Hematopoietic multipotent progenitor cell treated with erythropoietin and hydrocortisone succinate and interleukin-3 and kit ligand, for 4 days (in vitro differentiated cells): Measurements from ENCODE around the gene PLD4.
"Not testable (repeated sequence)": the region's sequence is repeated elsewhere in the genome, so short reads cannot be mapped to it uniquely, and the experiment has no call there.

Experiments used
- DNase-seq: peaks from one replicate; pipeline ENCODE4 v3.0.0-alpha.2; 2015

PLD4 gene

DNA sequence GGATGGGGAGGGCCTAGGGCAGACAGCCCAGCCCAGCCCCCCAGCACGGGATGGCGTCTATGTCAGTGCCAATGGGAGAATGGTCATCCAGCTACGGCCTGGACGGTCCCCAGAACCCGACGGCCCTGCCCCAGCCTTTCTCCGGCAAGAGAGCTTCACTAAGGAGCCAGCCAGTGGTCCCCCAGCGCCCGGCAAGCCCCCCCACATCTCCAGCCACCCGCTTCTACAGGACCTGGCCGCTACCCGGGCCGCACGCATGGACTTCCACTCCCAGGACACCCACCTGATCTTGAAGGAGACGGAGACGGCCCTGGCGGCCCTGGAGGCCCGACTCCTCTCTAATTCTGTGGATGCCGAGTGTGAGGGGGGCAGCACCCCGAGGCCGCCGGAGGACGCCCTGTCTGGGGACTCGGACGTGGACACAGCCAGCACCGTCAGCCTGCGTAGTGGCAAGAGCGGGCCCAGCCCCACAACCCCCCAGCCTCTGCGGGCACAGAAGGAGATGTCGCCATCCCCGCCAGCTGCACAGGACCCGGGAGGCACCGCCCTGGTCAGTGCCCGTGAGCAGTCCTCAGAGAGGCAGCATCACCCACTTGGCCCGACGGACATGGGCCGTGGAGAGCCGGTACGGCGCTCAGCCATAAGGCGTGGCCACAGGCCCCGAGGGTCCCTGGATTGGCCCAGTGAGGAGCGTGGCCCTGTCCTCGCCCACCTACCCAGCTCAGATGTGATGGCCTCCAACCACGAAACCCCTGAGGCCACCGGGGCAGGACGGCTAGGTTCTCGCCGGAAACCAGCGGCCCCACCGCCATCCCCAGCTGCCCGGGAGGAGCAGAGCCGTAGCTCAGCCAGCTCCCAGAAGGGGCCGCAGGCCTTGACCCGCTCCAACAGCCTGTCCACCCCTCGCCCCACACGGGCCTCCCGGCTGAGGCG, 37.7 kb upstream of the PLD4 start:
- DNase-seq: no peak

DNA sequence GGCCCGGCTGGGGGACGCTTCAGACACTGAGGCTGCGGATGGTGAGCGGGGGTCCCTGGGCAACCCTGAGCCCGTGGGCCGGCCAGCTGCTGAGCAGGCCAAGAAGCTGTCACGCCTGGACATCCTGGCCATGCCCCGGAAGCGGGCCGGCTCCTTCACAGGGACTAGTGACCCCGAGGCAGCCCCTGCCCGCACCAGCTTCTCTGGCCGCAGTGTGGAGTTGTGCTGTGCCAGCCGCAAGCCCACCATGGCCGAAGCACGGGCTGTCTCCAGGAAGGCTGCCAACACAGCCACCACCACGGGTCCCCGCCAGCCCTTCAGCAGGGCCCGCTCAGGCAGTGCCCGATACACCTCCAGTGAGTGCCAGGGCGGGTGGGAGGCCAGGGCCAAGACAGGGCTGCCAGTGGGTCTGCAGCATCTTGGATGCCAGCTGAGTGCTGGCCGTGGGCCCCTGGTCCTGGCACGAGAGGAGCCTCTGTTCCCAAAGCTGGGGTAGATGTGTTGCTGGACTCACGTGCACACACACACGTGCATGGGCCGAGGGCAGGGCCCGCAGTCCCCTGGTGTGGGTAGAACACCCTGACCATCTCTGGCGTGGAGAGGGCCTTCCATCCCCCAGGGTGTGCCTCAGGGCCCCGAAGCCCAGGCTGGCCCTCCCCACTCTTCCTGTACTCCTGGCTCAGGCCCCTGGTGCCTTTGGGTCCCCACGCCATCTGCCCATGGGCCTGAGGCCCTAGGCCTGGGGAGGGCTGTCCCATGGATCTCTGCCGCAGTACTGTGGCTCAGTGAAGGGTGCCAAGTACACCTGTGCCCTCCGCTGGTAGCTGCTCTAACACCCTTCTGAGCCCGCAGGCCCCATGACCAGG, 36.8 kb upstream of the PLD4 start:
- no peak for DNase-seq

DNA sequence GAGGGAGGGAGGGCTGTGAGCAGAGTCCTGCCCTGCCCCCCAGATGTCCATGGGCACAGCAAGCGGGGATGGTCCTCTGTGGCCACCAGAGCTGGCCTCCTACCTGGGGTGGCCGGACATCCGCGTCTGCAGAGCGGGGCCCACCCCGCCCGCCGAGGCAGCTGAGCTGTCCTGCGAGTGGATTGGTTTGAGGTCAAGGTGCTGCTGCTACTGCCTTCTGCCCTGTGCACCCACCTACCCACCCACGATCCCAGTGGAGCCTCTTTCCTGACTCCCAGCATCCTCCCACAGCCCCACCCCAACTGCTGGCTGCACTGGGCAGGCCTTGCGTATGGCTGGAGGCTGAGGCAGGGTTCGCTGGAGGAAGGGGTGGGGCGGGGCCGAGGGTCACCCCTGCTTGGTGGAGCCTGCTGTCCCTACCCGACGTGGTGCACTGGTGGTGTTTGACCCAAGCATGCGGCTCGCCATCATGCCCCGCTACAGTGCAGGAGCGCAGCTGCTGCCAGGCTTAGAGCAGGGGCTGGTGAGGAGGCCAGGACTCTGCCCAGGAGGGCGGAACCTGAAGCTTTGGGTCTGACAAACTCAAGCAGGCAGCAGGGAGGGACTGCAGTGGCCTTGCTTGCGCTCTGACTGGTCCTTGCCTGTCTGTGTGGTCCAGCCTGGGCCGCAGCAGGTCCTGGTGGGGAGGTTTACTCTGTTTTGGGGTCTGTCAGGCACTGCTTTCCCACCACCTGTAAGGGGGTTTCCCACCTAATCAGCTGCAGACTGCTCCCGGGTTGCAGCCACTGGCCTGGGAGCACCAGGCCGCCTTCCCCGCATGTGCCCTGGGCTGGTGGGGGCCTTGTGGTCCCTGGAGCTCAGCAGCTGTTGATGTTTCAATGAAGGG, 35.9 kb upstream of the PLD4 start:
- DNase-seq: no peak

DNA sequence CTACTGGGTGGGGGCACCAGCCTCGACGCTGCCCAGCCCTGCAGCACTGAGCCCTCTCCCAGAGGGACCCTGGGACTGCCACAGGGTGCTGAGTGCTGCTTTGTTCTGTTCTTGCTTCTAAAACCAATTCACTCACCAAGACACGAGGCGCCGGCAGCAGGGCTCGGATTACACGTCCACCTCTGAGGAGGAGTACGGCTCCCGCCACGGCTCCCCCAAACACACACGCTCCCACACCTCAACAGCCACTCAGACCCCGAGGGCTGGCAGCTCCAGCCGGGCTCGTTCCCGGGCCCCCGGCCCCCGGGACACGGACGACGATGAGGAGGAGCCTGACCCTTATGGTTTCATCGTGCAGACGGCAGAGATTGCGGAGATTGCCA, 35.3 kb upstream of the PLD4 start:
- no peak for DNase-seq

DNA sequence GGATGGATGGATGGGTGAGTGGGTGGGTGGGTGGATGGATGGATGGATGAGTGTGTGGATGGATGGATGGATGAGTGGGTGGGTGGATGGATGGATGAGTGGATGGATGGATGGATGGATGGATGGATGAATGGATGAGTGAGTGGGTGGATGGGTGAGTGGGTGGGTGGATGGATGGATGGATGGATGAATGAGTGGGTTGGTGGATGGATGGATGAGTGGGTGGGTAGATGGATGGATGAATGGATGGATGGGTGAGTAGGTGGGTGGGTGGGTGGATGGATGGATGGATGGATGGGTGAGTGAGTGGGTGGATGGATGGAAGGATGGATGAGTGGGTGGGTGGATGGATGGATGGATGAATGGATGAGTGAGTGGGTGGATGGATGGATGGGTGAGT, 34.4 kb upstream of the PLD4 start:
- not testable (repeated sequence) for DNase-seq

DNA sequence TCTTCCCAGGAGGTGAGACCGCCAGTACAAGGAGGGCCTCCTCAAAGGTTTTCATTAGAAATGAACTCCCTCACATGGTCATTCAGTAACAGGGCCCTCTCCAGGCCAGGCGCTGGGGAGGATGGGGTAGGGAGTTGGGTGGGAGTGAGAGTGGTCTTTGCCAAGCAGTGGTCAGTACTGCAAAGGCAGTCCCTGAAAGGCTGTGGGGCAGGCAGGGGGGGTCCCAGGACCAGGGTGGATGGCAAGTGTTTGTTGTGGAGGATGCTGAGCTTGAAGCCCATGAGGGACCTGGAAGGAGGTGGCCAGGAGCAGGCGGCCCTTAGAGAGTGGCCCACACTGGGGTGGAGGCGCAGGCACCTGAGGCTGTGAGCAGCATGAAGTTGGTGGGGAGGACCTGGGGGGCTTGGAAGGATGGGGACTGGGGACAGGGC, 33.5 kb upstream of the PLD4 start:
- DNase-seq: no peak

DNA sequence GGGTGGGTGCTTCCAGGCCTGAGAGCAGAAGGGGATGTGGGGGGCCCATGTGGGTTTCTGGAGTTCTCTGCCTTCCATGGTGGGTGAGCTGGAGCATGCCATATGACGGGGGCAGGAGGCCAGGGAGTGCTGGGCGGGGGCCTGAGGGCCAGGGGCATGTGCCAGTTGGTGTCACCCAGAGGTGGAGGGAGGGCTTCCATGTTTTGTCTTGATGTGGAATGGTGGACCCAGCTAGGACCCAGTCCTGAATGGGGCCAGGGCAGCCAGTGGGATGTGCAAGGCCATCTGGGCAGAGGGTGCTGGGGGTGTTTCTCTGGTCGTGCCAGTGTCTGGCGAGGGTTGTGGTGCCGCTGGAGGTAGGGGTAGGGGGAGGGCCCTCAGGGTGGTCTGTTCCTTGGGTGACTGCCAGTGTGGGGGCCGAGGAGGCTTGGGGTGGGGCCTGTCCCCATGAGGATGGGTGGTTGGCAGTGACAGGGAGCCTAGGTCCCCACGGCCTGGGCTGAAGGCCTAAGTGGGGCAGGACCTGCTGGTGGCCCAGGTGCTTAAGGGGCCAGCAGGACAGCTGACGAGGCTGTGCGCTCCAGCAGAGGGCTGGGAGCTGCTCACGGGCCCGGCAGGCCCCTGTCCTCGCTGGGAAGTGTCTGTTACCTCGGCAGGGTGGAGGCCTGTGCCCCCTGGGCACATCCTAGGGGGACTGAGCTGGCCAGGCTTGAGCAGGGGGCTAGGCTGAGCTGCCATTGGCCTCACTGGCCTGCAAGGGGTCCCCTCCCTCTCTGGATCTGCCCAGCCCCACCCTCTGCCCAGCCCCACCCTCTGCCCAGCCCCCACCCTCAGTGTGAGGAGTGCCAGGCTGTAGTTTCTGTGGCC, 32.8 kb upstream of the PLD4 start:
- DNase-seq: no peak

DNA sequence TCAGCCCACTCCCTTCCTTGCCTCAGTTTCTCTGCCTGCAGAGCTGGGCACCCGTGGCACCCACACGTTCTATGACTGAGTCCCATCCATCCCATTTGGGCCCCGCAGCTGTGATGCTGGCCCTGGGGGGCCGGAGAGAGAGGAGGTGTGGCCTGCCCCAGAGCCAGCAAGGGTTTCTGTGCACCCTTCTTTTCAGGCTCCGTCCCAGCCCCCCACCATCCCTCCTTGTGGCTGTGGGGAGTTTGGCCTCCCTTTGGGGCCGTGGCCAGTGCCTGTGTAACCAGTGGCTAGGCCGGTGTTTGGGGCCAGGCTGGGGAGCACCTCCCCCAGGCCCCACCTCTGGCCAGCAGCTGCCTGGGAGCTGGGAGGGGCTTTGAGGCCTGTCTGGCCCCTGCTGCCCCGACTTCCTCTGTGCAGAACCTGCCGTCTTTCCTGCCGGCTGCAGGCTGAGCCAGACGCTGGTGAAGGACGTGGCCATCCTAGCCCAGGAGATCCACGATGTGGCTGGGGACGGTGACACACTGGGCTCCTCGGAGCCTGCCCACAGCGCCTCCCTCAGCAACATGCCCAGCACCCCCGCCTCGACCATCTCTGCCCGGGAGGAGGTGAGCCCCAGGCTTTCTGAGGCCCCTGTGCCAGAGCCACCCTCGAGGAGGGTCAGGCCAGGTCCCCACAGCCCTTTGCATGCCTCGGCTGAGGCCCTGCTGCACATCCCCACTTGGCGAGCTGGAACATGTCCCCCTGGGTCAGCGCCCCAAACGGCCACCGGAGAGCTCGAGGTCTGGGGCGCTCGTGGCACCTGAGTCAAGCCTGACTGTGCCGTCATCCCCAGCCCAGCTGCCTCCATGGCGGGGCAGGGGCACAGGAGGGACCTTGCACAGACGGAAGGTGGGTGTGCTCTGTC, 31.9 kb upstream of the PLD4 start:
- no peak for DNase-seq

DNA sequence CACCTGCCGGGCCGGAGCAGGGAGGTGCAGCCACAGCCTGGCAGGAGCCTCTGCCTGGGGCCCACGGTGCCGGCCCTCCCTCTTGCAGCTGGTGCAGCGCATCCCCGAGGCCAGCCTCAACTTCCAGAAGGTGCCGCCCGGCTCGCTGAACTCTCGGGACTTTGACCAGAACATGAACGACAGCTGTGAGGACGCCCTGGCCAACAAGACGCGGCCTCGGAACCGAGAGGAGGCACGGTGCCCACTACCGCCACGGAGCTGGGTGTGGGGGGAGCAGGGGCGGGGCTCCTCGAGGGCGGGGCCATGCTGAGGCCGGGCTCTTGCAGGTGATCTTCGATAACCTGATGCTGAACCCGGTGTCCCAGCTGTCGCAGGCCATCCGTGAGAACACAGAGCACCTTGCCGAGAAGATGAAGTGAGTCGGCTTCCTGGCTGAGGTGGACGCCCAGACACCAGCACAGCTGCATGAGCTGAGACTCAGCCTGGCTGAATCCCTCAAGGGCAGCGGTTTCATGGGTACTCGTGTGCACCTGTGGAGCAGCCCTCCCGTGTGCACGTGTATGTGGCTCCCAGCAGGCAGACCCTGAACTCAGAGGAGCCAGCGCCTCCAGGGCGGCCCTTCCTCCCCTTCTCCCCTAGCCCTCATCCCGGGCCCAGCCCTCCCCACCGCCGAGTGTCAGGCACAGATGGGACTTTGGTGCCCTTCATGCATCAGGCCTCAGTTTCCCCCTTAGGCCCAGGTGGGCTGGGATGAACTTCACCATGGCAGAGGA, 31.1 kb upstream of the PLD4 start:
- DNase-seq: no peak

DNA sequence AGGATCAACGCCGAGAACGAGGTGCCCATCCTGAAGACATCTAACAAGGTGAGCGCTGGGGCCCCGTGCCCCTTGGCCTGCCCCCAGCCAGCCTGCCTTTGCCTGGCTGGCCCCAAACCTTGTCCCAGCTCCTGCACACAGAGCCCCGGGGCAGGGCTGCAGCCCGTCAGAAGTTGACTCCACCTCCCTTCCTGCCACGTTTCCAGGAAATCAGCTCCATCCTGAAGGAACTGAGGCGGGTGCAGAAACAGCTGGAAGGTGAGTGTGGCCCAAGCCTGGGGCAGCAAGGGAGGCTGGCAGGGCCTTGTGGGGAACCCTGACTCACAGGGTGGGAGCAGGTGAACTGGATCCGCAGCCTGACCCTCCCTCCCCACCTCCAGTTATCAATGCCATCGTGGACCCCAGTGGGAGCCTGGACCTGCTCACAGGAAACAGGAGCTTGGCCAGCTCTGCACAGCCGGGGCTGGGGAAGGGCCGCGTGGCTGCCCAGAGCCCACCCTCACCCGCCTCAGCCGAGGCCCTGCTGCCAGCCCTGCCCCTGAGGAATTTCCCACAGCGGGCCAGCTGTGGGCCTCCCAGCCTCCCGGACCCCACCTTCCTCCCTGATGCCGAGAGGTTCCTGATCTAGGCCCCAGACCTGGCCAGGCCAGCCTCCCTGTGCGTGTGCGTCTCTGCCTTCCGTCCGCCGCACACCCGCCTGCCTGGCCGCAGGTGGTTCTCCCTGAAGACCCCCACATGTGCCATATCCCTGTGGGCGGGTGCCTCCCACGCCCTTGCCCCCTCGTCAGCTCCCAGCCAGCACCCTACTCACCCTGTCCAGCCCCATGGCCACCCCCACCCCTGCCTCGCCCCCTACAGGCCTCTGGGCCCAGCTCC, 30.1 kb upstream of the PLD4 start:
- DNase-seq: no peak

DNA sequence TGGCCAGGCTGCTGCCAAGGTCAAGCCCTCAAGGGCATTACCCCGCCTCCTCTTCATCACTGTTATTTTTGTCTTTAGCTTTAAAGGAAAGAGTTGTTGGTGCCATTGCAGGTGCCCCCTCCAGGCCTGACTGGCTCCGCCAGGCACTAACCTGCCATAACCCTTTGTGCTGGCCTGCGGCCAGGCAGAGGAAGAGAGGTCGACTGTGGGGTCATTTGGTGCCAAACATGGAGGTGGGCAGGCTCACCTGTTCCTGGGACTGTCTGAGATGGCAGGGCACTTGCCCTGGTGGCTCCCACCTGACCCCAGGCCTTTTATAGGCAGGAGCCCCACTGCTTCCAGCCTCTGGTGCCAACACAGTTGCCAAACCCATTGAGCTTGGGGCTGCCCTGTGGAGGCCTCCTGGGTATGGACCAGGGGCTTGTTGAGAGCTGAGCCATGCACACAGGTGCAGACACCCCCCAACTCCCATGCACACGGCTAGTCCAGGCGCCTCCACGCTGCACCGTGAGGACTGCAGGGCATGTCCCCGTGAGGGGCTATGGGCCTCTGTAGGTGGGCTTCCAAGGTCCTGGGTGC, 29.4 kb upstream of the PLD4 start:
- no peak for DNase-seq

DNA sequence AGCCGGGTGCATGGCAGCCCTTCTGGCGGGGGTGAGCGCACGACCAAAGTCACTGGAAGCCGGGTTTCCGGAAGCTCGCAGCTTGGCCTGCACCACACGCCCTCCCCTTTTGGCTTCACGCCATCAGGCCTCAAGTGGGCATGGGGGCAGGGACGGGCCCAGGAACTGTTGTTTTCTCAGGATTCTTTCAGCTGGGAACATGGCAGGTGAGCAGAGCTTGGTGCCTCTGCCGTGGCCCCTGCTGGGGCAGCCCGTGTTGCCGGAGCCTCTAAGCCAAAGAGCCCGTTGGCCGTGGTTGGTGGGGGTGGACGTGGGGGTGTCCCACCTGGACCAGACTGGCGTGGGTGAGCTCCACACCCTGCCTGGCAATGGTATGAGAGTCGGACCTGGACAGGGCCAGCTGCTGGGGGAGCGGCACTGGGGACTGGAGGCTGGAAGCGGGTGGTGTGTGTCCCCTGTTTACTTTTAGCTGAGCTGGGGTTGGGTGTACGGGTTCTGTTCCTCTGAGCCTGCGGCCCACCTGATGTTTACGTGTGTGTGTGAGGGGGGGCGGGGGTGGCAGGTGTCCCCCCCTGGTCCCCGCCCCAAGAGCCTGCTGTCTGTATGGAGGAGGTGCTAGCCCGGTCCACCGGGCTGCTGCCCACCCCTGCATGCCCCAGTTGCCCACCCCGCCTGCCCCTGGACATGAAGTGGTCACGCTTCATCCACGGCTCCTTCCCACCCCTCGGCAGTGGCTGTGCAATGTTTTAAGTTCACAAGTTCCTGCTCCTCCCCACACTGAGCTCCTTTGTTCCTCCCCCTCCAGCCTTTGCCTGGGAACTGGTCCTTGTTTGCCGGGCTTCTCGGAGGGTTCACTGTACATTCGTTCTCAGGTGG, 28.7 kb upstream of the PLD4 start:
- peak; percentile 40 for DNase-seq

DNA sequence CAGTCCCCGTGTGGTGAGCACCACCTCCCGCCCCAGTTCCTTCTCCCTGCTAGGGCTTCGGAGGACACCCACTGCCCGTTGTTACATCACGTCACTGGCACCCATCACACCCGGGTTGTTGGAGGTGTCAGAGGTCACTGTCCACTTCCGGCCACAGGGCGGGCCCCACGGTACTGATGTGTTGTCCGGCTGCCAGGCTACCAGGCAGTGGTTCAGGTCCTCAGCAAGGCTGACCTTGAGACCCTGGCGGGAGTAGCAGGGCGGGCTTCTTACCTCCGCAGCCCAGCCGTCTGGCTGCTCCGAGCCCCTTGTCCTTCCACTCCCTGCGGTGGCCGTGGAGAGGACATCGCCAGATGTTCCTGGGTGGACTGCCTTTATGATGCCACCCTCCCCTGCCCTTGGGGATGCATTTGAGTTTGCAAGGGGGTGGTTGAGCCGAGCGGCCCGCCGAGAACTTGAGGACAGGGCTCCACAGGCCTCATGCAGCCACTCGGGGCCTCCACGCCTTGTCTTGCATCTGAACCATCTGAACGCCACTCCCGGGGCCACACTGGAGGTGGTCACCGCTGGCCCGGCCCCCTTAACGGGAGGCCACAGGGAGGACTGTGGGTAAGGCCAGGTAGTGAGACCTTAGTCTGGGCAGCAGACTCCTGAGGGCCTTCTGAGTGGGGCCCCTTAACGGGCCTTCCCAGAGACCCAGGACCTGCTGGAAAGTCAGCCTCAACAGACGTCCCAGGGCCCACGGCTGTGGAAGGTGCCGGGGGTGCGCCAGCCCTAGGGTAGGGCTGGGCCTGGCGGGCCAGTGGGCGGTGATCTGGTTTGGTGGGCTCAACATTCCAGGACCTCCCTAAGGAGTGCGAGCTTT, 27.1 kb upstream of the PLD4 start:
- no peak for DNase-seq

DNA sequence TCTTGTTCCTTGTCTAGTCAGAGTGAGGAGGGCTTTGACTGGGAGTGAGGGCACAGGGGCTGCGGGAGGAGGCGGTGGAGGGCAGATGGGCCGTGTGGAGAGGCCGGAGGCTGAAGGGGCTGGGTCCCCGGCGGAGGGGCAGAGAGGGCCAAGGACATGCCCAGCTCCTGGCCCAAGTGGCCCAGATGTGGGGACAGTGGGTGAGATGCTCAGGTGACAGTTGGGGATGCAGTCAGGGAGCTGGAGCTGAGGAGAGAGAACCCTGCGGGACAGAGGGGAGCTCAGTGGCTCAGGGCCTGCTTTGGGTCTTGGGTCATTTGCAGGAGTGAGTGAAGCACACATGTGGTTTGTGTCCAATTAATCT, 26.5 kb upstream of the PLD4 start:
- no peak for DNase-seq

DNA sequence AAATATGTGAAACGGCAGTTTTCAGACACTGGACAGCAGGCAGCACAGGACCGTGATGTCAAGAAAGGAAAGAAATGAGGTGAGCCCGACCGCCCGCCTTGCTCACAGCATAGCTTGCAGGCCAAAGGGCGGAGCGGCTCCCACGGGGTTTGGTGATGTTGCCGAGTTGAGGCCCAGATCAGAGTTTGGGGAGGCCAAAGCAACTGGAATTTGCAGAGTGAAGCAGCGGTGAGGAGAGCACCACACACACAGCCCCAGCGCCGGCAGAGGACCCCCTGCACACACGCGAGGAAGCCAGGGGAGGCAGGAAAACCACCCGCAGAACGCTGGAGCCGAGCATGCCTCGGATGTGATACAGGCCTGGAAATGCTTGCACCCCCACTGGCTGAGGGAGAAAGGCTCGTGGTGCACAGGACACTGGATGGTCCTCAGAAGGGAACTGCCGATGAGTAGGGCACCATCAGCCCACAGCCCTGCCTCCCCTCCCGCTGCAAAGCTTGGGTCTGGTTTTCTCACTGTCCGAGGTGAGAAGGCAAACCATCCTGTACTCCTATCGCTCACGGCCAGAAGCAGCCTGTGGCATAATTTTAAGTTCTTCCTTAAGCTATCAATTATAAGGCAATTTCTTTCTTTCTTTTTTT, 25.7 kb upstream of the PLD4 start:
- no peak for DNase-seq

DNA sequence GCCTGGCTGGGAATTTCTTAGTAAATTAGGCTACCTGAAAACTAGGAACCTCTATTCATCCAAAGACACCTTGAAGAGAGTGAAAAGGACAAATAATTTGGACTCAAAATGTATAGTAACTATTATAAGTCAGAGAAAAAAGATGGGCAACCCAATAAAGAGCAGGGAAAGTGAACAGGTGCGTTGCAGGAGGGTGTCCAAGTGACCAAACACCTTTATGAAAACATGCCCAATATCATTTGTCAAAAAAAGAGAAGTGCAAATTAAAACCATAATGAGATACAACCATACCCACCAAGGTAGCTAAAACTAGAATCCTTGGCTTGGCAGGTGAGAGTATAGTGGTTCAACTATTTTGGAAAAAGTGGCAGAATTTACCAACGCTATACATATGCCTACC, 24.9 kb upstream of the PLD4 start:
- DNase-seq: no peak
